AG09309 (cell line): Measurements from ENCODE around the gene SH2D1B.
"Not testable (repeated sequence)": the region's sequence is repeated elsewhere in the genome, so short reads cannot be mapped to it uniquely, and the experiment has no call there.

Experiments
- DNase-seq: peaks from one replicate; pipeline ENCODE4 v3.0.0-alpha.2; 2010; ENCODE audit warnings: low read depth
- H3K4me3 ChIP-seq: 2 replicates; pipeline ENCODE4 v1.5.1; 2011; ENCODE audit warnings: mild to moderate bottlenecking, low read depth, low read length, moderate library complexity; ENCODE audit not compliant: control insufficient read depth
- TF ChIP-seq, protein P1 (sequence below): IDR thresholded peaks from 2 replicates; pipeline ENCODE4 v1.5.1; 2011; ENCODE audit warnings: mild to moderate bottlenecking, low read depth, low read length, inconsistent platforms; ENCODE audit not compliant: insufficient read depth, control insufficient read depth; ENCODE audit errors: missing control alignments

Gene SH2D1B

DNA sequence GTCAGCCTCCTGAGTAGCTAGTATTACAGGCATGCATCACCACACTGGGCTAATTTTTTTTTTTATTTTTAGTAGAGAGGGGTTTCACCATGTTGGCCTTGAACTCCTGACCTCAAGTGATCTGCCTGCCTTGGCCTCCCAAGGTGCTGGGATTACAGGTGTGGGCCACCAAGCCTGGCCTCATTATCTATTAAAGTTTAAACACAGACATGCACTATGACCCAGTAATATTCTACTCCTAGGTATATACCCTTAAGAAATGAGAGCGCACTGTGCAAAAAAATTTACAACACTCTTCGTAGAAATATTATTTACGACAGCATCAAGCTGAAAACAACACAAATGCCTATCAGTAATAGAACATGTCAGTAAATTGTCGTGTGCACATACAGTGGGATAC is 18.6 kb upstream of the SH2D1B start:
- no peak for DNase-seq
- TF ChIP-seq, protein P1, sequence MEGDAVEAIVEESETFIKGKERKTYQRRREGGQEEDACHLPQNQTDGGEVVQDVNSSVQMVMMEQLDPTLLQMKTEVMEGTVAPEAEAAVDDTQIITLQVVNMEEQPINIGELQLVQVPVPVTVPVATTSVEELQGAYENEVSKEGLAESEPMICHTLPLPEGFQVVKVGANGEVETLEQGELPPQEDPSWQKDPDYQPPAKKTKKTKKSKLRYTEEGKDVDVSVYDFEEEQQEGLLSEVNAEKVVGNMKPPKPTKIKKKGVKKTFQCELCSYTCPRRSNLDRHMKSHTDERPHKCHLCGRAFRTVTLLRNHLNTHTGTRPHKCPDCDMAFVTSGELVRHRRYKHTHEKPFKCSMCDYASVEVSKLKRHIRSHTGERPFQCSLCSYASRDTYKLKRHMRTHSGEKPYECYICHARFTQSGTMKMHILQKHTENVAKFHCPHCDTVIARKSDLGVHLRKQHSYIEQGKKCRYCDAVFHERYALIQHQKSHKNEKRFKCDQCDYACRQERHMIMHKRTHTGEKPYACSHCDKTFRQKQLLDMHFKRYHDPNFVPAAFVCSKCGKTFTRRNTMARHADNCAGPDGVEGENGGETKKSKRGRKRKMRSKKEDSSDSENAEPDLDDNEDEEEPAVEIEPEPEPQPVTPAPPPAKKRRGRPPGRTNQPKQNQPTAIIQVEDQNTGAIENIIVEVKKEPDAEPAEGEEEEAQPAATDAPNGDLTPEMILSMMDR = no peak
- H3K4me3 ChIP-seq = no peak overlapping the region

DNA sequence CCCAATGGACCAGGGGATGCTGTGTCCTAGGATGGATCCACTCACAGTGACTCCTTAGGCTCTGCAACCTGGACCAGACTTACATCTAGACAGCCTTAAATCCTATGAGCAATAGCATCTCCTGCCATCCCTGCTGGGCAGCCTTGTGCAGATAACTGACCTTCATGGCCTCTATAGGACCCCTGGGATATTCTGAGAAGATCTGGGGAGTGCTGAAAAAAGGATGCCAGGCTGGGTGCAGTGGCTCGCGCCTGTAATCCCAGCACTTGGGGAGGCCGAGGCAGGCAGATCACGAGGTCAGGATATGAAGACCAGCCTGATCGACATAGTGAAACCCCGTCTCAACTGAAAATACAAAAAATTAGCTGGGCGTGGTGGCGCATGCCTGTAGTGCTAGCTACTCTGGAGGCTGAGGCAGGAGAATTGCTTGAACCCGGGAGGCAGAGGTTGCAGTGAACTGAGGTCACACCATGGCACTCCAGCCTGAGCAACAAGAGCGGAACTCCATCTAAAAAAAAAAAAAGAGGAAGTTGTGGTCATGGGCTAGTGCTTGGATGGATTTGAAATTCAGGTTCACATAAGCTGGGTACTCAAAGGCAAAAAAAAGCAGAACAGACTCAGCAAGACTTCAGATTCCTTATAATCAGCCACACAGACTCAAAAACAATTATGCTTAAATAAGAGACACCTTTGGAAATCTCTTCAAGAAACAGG is 10.9 kb upstream of the SH2D1B start:
- DNase-seq = no peak
- TF ChIP-seq, protein P1 = no peak
- no peak overlapping the region for H3K4me3 ChIP-seq

DNA sequence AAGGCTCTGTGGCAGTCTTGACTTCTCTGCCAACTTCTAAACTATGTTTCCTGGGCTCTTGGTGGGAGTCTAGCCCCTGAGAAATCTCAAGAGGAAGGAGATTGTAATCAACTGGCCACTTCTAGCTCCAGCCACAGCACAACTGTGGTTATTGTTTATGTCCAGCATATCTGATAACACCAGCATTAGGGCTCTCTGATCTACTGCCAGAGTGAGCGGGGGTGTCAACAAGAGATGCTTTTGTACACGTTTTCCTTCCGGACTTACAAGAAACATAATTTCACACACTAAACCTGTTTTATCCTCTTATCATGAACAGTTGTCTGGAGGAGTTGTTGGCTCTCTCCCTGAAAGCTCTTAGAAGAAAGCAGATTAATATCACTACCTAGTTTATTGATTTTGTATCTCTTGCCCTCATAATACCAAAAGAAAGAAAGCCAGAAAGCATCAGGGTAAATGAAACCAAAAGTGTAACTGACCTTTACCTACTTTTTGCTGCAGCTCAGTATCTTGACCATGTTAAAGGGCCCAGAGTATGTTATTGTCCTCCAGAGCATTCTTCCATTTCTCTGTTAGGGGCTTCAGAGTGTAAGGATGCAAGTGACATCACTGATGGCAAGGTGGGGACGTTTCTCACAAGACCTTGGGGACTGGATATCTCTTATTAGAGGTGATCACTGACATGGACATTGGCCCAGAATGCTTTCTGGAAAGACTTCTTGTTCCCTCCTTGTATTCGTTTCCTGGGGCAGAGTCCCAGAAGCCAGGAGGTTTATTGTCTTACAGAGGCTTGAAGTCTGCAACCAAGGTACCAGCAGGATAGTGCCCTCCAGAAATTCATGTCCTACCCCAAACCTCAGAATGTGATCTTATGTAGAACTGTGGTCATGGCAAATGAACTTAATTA is 9.6 kb upstream of the SH2D1B start:
- TF ChIP-seq, protein P1 = no peak
- H3K4me3 ChIP-seq = no peak overlapping the region
- no peak for DNase-seq

DNA sequence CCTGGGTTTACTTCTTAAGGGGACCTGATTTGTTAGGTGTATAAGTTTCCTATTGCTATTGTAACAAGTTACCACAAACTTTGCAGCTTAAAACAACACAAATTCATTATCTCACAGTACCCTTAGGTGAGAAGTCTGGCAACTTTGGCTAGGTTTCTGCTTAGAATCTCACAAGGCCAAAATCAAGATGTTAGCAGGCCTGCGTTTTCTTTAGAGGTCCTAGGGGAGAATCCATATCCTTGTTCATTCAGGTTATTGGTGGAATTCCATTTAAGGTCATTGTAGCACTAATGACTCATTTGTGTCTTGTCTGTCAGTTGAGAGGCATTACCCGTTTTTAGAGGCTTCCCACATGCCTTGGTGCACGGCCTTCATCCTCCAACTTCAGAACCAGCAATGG is 8.2 kb upstream of the SH2D1B start:
- no peak overlapping the region for H3K4me3 ChIP-seq
- TF ChIP-seq, protein P1 = no peak
- DNase-seq = no peak

DNA sequence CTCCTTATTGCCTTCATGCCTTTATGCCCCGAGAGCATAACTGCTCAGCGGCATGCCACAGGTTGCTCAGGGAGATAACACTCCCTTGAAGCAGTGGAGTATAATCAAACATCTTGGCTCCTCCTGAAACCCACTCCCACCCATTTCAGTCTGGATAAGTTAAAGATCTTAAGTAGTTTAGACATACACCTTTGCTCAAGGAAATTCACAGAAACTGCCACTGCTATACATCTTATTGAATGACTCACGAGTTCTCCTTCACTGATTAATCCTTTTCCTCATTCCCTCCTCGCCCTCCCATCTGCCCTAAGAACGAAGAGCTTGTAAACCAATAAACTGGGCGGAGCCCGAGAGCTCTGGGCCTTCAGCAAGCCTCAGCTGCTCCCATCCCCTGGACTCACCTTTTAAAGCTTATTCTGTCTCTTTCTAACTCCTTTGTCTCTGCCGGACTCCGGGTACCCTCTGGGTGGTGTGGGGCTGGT is 7.6 kb upstream of the SH2D1B start:
- not testable (repeated sequence) for H3K4me3 ChIP-seq, DNase-seq

DNA sequence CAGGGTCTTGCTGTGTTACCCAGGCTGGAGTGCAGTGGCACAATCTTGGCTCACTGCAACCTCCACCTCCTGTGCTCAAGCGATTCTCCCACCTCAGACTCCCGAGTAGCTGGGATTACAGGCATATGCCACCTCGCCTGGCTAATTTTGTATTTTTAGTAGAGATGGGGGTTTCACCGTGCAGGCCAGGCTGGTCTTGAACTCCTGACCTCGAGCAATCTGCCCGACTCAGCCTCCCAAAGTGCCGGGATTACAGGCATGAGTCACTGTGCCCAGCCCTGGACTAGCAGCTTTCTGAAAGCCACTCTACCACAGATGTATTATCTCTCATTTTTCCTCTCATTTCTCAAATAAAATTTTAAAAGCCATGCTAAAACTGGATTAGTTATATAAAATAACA is 6.6 kb upstream of the SH2D1B start:
- not testable (repeated sequence) for DNase-seq, H3K4me3 ChIP-seq

DNA sequence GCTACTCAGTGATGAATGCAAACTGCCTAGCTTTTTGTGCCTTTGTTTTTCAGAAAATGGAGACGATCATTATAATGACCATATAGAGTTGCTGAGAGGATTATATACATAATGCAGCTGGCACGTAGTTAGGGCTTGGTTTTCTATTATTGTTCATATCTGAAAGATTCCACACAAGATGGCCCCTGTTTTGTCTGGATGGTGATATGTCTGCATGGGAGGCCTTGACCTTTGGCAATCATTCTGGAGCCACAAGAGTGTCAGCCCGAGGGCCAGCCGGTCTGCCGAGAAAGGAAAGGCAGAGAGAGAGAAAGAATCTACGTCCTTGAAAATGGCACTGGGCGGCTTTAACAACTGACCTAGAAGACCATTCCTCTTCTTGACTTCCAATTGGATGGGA is 5.7 kb upstream of the SH2D1B start:
- TF ChIP-seq, protein P1 = no peak
- no peak for DNase-seq
- H3K4me3 ChIP-seq = no peak overlapping the region
